ENCODE data around the gene VPS13D.

DNA sequence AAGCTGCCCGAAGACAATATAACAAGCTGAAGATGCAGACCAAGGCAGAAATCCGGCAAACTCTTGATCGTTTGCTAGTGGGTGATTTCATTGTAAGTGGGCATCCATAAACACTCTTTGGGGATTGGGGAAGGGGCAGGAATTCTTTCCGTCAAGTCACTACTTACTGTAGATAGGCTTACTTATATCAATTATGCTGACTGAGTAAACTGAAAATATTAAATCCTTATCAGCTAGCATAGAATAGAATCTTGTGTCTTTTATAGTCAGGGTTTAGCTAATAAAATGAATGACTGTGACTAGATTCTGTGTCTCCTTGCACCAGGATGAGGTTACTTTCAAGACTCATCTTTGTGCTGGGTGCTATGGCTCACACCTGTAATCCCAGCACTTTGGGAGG lies 41.2 kb downstream of the VPS13D start:
- TF ChIP-seq POLR2A (IDR thresholded peaks at IDR 0.05; ENCODE audit: low read length) = no peak
- no peak for TF ChIP-seq GATA1 (IDR thresholded peaks at IDR 0.05; ENCODE audit: low read depth, low read length)

Data from erythroblast (primary cell).